Heart left ventricle (tissue), 16 donors: ENCODE measurements around the gene NTHL1. TPM values are rescaled to one million over a fixed set of nuclear protein-coding genes. Genes with fewer than 3 reads are reported as not detected.
"Not testable (repeated sequence)": the region's sequence is repeated elsewhere in the genome, so short reads cannot be mapped to it uniquely, and the experiment has no call there.

Experiments used
- ATAC-seq, 4 donors: fragments of 200-7000 bp; cut with Tn5 transposase; one replicate each; pipeline ENCODE4 v1.9.1; 2020 to 2022; ENCODE audit warnings: moderate library complexity in 4 of 4, mild to moderate bottlenecking in 3 of 4, moderate number of reproducible peaks in 1 of 4
- DNase-seq, 5 donors: peaks; one replicate each; pipeline ENCODE4 v3.0.0-alpha.2; 2020
- H3K27ac ChIP-seq, 12 donors: fragments of 200-600 bp; sonication (generic) in 4 of 12; one replicate each; pipeline versions ENCODE4 v1.5.0 to v1.8.0; 2016 to 2022; ENCODE audit warnings: mild to moderate bottlenecking in 2 of 12
- H3K27me3 ChIP-seq, 9 donors: fragments of 200-600 bp; sonication (generic) in 2 of 9; one replicate each; pipeline versions ENCODE4 v1.5.1 to v1.8.0; 2016 to 2022; ENCODE audit warnings: mild to moderate bottlenecking in 3 of 9
- H3K36me3 ChIP-seq, 9 donors: fragments of 200-600 bp; sonication (generic) in 2 of 9; one replicate each; pipeline versions ENCODE4 v1.5.0 to v1.8.0; 2018 to 2022; ENCODE audit warnings: mild to moderate bottlenecking in 2 of 9
- H3K4me1 ChIP-seq, 12 donors: fragments of 200-600 bp; sonication (generic) in 4 of 12; one replicate each; pipeline versions ENCODE4 v1.5.0 to v1.8.0; 2016 to 2022; ENCODE audit warnings: mild to moderate bottlenecking in 3 of 12
- H3K4me3 ChIP-seq, 12 donors: fragments of 200-600 bp; sonication (generic) in 4 of 12; one replicate each; pipeline versions ENCODE4 v1.5.0 to v1.8.0; 2017 to 2022; ENCODE audit warnings: mild to moderate bottlenecking in 9 of 12, moderate library complexity in 4 of 12
- H3K9me3 ChIP-seq, 12 donors: fragments of 200-600 bp; sonication (generic) in 4 of 12; one replicate each; pipeline versions ENCODE4 v1.5.0 to v1.8.0; 2016 to 2022; ENCODE audit warnings: mild to moderate bottlenecking in 1 of 12
- POLR2A ChIP-seq, 2 donors: fragments of 450-650 bp; IDR thresholded peaks; one replicate each; pipeline ENCODE4 v1.6.1; 2017; ENCODE audit warnings: antibody characterized with exemption in 2 of 2, mild to moderate bottlenecking in 2 of 2, moderate library complexity in 2 of 2
- WGBS, 4 donors: extraction: QIAGEN DNeasy Blood & Tissue Kit in 2 of 4; methylation state at CpG; one replicate each; pipeline versions ENCODE4 v1.1.5 to v1.1.7; 2013 to 2018; 5-methylcytosine and 5-hydroxymethylcytosine counted together
- intact Hi-C, 10 donors: fragments of 100-400 bp; cut with DNase I; formaldehyde crosslinking; loops; one replicate each; pipeline versions ENCODE4 v1.11.1 to v1.14.2; 2022
- polyA plus RNA-seq, 2 donors: library from polyadenylated mRNA; stranded (reverse); fragments of 200-250 nt; gene quantifications; one replicate each; pipeline ENCODE4 v1.2.3, GENCODE V29; 2013
- total RNA-seq, 9 donors: library from RNA; depleted of rRNA in 2 of 9; stranded (reverse); fragments of >200 nt in 2 of 9; fragmentation: NEBNext Ultra II Directional in 3 of 9; extraction: Animal tissue kit (Norgen Biotek cat#: 25700) in 3 of 9; gene quantifications; one replicate each; pipeline versions ENCODE4 v1.1.0 to v1.2.4, GENCODE V29; 2016 to 2023
- TF ChIP-seq, protein P1 (sequence below), 12 donors: fragments of 200-600 bp; sonication (generic) in 4 of 12; IDR thresholded peaks; one replicate each; pipeline versions ENCODE4 v1.5.0 to v1.8.0; 2018 to 2022; ENCODE audit warnings: antibody characterized with exemption in 12 of 12, mild to moderate bottlenecking in 5 of 12
- donor health status: ischemic (EF 13 %, LVEDD 7.1; RV severe dilation, severe dysfunction).
- donor health status: healthy with polysubstance abuse.
- donor health status: DM: no; HTN: yes; CAD: no.
- donor health status: DM: no; HTN: no; CAD: no.
- donor health status: ischemic (EF 25% LVEDD 6.9; RV normal size, moderate dysfunction).
- donor health status: ischemic (EF 25% LVEDD 5.7; RV mildly dilated, moderate dysfunction).
- donor health status: healthy.
- donor health status: DM: yes; HTN: yes; CAD: no.
- donor health status: ischemic (EF 35%, LVEDD 5.7; RV mildly dilated, moderate dysfunction).
- donor health status: nonischemic (EF 11% LVEDD 7.7; RV severe dilation, severe dysfunction).
- donor health status: DM: yes; HTN: yes; CAD: no.
- donor health status: PGD.
- donor health status: ischemic (EF 29% LVEDD 5.4; RV normal size, mild dysfunction).
- donor health status: nonischemic (EF 23%, LVEDD 6.1; RV moderate dilation, normal function).

NTHL1 gene
- total and polyA plus RNA-seq, 11 donors: 9.0 to 32.3 (median 12.2) TPM

DNA sequence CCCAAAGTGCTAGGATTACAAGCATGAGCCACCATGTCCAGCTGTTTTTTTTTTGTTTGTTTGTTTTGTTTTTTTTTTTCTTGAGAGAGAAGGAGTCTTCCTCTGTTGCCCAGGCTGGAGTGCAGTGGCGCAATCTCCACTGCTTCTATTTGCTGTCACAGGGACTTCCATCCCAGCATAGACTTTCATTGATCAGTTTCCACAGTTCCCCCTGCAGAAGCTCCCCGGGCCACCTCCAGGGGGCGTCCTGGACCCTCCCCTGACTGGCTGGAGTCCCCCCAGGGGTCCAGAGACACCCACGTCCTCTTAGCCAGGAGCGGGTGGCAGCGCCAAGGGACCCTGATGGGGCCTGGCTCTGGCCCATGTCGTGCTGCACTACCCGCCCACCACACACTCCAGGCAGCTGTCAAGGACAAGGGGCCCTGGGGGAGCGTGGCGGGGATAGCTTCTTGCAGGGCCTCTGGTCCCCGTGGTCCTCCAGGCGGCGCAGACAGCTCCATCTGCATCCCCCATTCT is 31.2 kb downstream of the NTHL1 start:
- DNase-seq (no peak), ATAC-seq (no peak)
- H3K4me1 ChIP-seq: peaks cover 0 to 15% (median 10%) of the 10 kb centered on the region in 12 donors
- TF ChIP-seq, protein P1, sequence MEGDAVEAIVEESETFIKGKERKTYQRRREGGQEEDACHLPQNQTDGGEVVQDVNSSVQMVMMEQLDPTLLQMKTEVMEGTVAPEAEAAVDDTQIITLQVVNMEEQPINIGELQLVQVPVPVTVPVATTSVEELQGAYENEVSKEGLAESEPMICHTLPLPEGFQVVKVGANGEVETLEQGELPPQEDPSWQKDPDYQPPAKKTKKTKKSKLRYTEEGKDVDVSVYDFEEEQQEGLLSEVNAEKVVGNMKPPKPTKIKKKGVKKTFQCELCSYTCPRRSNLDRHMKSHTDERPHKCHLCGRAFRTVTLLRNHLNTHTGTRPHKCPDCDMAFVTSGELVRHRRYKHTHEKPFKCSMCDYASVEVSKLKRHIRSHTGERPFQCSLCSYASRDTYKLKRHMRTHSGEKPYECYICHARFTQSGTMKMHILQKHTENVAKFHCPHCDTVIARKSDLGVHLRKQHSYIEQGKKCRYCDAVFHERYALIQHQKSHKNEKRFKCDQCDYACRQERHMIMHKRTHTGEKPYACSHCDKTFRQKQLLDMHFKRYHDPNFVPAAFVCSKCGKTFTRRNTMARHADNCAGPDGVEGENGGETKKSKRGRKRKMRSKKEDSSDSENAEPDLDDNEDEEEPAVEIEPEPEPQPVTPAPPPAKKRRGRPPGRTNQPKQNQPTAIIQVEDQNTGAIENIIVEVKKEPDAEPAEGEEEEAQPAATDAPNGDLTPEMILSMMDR (IDR thresholded peaks at IDR 0.05): peak; percentile 6 to 47 (median 26)
- TF ChIP-seq POLR2A (IDR thresholded peaks at IDR 0.05): no peak
- no peak overlapping the region for H3K27ac ChIP-seq
- 28 to 32% (median 31%) methylated on average over 8 to 13 of the region's 13 CpGs for WGBS, 4 donors
- H3K36me3 ChIP-seq: no peaks in the 10 kb centered on the region
- no peak overlapping the region for H3K4me3 ChIP-seq
- H3K9me3 ChIP-seq: no peaks in the 10 kb centered on the region
- peaks cover 10 to 36% (median 26%) of the 10 kb centered on the region in 9 donors for H3K27me3 ChIP-seq
- intact Hi-C loops: loop anchor here in 1 of 10 donors (5.0 kb wide), 1 partner anchor 36 kb away; no protein-coding TSS in a partner anchor

DNA sequence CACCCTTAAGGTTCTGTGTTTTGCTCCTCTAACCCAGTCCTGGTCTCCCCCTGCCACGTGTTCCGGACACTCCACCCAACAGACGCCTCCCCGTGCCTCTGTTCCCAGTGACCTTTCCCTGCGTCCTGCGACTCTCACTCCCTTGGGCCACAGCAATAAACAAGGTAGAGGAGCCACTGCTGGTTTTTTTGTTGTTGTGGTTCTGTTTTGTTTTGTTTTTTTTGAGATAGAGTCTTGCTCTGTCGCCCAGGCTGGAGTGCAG is 31.8 kb downstream of the NTHL1 start:
- Histone ChIP-seq H3K27ac (no peak overlapping the region), H3K9me3 (no peaks in the 10 kb centered on the region), H3K36me3 (no peaks in the 10 kb centered on the region), H3K4me1 (peaks cover 0 to 15% (median 10%) of the 10 kb centered on the region in 12 donors), H3K27me3 (peaks cover 10 to 30% (median 20%) of the 10 kb centered on the region in 9 donors), H3K4me3 (no peak overlapping the region)
- intact Hi-C loops: loop anchor here in 1 of 10 donors (5.0 kb wide), 1 partner anchor 36 kb away; no protein-coding TSS in a partner anchor
- 81 to 87% (median 83%) methylated on average over 7 of the region's 7 CpGs for WGBS, 4 donors
- TF ChIP-seq, protein P1 (IDR thresholded peaks at IDR 0.05): no peak
- no peak for TF ChIP-seq POLR2A (IDR thresholded peaks at IDR 0.05)
- no peak for DNase-seq
- no peak for ATAC-seq

DNA sequence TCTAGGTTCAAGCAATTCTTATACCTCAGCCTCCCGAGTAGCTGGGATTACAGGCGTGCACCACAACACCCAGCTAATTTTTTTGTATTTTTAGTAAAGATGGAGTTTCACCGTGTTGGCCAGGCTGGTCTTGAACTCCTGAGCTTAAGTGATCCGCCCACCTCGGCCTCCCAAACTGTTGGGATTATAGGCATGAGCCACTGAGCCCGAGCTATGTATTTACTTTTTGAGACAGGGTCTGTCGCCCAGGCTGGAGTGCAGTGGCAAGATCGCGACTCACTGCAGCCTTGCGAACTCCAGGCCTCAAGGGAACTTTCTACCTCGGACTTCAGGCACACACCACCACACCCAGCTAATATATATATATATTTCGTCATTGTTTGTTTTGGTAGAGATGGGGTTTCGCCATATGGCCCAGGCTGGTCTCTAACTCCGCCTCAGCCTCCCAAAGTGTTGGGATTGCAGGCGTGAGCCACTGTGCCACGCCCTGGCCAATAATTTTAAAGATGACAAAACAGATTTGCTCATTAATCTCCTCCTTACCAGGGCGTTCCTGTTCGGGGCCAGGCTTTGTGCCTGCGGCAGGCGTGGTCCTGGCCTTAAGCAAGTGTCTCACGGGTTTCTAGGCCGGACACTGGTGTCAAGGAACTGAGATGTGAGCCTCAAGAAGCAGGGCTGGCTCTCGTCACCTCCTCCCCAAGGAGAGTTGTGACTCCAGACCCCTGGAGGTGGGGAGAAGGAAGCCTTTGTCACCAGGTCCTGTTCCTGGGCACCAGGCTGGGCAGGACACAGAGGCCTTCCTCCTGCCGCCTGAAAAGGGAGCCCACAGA is 32.3 kb downstream of the NTHL1 start:
- ATAC-seq (peak in 1 of 4 donors; percentile 11), DNase-seq (no peak)
- Histone ChIP-seq H3K36me3 (no peaks in the 10 kb centered on the region), H3K27me3 (peaks cover 5 to 25% (median 15%) of the 10 kb centered on the region in 9 donors), H3K27ac (no peak overlapping the region), H3K4me1 (peaks cover under 1 to 15% (median 9%) of the 10 kb centered on the region in 12 donors), H3K4me3 (no peak overlapping the region), H3K9me3 (no peaks in the 10 kb centered on the region)
- intact Hi-C loops: loop anchor here in 1 of 10 donors (5.0 kb wide), 1 partner anchor 37 kb away; no protein-coding TSS in a partner anchor
- WGBS, 4 donors: 90 to 92% (median 91%) methylated on average over 24 of the region's 24 CpGs
- TF ChIP-seq, protein P1 (IDR thresholded peaks at IDR 0.05): no peak
- TF ChIP-seq POLR2A (IDR thresholded peaks at IDR 0.05): no peak

DNA sequence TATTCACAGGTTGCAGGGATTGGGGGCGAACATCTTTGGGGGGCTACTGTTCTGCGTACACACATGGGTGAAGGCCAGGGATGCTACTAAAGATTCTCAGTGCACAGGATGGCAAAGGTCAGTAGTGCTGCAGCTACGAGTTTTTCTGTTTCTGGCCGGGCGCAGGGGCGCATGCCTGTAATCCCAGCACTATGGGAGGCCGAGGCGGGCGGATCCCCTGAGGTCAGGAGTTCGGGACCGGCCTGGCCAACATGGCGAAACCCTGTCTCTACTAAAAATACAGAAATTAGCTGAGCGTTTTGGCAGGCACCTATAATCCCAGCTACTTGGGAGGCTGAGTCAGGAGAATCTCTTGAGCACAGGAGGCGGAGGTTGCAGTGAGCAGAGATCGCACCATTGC is 34.1 kb downstream of the NTHL1 start:
- 90 to 94% (median 91%) methylated on average over 15 of the region's 15 CpGs for WGBS, 4 donors
- intact Hi-C loops: loop anchor here in 1 of 10 donors (5.0 kb wide), 1 partner anchor 139 kb away; no protein-coding TSS in a partner anchor

DNA sequence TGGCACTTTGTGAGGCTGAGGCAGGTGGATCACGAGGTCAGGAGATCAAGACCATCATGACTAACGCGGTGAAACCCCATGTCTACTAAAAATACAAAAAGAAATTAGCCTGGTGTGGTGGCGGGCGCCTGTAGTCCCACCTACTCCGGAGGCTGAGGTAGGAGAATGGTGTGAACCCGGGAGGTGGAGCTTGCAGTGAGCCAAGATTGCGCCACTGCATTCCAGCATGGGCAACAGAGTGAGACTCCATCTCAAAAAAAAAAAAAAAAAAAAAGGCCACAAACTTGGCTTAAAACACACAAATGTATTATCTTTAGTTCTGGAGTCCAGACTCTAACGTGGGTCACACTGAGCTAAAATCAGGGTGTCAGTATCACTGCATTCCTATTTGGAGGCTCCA is 35.9 kb downstream of the NTHL1 start:
- H3K27me3 ChIP-seq, H3K9me3 ChIP-seq, H3K36me3 ChIP-seq, DNase-seq, ATAC-seq, H3K27ac ChIP-seq, H3K4me3 ChIP-seq: not testable (repeated sequence)
- WGBS, 4 donors: 83 to 92% (median 88%) methylated on average over 9 of the region's 9 CpGs
- intact Hi-C loops: loop anchor here in 1 of 10 donors (5.0 kb wide), 1 partner anchor 141 kb away; no protein-coding TSS in a partner anchor
- peaks cover 20 to 35% (median 29%) of the 10 kb centered on the region in 12 donors for H3K4me1 ChIP-seq

More for the DNA sequence above, 34.1 kb downstream of the NTHL1 start:
- Histone ChIP-seq H3K4me3 (no peak overlapping the region), H3K9me3 (no peaks in the 10 kb centered on the region), H3K27me3 (peaks cover 0 to 7% (median 0%) of the 10 kb centered on the region in 9 donors), H3K27ac (no peak overlapping the region), H3K36me3 (no peaks in the 10 kb centered on the region), H3K4me1 (peaks cover 6 to 17% (median 13%) of the 10 kb centered on the region in 12 donors)
- ATAC-seq (no peak), DNase-seq (no peak)
- TF ChIP-seq POLR2A (IDR thresholded peaks at IDR 0.05): no peak
- TF ChIP-seq, protein P1 (IDR thresholded peaks at IDR 0.05): no peak
